Measurements from ENCODE around the gene CYBA.
"Not testable (repeated sequence)": the region's sequence is repeated elsewhere in the genome, so short reads cannot be mapped to it uniquely, and the experiment has no call there.

Gene CYBA

DNA sequence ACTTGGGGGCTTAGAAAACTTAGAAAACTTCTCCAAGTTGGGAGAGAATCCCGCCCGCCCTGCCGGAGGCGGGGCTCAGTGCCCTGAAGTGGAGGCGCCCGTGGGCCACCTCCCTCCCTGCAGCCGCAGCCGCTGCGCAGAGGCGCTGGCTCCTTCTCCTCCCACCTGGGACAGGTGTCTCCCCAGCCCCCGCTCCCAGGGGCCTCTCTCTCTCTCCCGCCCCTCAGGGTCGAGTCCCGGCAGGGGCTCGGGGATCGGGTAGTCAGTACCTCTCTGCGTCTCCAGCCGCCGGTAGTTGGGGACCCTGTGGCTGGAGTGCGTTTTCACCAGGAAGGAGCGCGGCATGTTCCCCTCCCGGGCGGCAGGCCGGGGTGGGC, 35.2 kb upstream of the CYBA start:
- no peak for DNase-seq

GRCh38 chr16:88685156-88686061, 34.6 kb upstream of the CYBA start:
- no peak for DNase-seq

- DNase-seq, result no peak
Observed at GRCh38 chr16:88684569-88685155, 33.8 kb upstream of the CYBA start.

GRCh38 chr16:88681709-88682451, 31.0 kb upstream of the CYBA start:
- DNase-seq, result no peak

DNA sequence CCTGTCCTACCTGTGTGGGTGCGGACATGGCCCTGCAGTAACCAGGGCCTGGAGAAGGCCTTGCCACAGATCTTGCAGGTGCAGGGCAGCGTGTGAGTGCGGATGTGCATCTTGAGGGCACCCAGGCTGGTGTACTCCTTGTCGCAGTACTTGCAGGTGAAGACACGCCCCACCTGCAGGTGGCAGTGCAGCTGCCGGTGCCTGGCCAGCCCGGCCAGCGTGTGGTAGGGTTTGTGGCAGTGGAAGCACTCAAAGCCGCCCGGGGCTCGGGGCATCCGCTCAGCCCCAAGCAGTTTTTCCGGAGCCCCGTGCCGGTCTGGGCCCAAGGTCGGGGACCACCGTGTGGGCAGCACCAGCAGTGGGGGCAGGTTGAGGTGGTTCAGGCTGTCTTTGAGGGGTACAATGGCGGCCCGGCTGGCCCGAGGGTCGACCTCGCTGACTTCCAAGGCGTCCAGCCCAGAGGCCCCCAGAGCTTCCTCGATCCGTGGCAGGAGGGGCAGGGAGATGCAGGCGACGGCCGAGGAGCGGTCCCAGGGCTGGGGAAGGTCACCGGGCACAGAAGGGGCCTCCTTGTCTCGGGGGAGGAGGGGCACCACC, 30.3 kb upstream of the CYBA start:
- no peak for DNase-seq

DNA sequence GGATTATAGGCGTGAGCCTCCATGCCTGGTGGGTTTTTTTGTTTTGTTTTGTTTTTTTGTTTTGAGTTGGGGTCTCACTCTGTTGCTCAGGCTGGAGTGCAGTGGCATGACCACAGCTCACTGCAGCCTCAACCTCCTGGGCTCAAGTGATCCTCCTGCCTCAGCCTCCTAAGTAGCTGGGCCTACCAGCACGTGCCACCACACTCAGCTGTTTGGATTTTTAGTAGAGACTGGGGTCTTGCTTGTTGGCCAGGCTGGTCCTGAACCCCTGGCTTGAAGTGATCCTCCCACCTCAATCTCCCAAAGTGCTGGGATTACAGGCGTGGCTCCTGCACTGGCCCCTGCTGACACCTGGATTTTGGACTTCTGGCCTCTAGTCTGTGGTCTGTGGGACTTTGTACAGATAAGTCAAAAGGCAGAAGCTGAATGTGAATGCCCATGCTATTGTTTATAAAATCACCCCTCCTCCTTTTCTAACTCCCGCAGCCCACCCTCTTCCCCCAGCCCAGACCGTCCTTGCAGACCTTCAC, 29.8 kb upstream of the CYBA start:
- DNase-seq, result no peak

DNA sequence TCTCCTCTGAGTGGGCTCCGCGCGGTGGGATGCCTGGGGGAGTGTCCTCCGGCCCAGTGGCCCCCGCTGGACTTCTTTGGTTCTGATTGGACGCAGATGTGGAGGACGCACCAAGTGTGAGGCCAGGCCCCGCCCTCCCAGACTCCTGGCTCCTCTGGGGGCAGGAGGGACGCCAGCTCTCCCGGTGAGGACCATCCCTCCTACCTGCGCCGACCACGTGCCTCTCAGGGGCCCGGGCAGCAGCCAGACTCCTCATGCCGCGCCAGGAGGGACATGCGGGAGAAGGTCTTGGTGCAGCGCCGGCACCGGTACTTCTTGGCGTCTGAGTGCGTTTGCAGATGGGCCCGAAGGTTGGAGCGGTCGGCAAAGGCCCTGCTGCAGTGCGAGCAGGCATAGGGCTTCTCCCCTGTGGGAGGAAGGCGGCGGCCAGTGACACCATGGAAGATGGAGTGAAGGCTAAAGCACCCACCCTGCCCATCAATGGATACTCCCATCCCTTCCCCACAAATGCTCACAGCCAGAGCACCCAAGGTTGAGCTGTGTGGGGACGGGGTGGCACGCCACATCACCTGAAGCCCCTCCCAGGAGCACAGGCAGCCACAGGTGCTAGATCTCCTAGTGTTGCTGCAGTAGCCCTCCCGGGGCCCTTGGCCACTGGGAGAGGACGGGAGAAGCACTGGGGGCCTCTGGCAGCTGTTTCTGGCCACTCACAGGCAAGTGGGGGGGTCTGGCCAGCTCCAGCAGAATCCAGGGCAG, 27.5 kb upstream of the CYBA start:
- DNase-seq, result no peak

- DNase-seq, result no peak
Observed at GRCh38 chr16:88677721-88678120, 26.9 kb upstream of the CYBA start.

DNA sequence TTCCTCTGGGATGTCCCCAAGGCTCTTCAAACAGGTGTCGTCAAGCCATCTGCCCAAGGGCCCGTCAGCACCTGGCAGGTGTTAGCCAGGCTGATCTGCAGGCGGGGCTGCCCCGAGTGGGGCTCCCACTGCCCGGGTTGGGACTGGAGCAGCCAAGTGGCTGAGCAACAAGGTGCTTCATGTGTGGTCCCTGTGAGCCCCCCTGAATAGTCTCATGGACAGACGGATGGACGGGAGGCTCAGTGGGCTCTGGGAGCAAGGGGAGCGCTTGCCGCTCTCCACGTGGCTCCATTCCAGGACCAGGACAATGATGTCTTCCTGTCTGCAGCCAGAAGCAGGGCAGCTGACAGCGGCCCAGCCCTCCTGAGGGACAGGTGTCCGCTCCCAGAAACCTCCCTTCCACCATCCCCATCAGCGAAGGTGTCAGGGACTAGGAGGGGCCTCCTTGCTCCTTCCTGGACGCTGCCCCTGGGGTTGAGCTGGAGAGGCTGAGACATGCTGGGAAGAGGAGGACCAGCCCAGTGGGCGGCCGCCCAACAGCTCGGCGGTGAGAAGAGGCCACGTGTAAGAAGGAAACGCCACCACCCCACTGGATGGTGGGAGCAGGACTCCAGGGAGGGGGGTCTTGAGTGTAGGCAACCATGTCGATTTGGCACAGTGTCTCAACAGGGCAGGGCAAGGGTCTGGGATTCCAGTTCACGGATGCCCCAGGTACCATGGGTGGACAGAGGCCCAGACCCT, 25.8 kb upstream of the CYBA start:
- DNase-seq, result no peak

- no peak for DNase-seq
Observed at GRCh38 chr16:88673716-88674379, 23.0 kb upstream of the CYBA start.

DNA sequence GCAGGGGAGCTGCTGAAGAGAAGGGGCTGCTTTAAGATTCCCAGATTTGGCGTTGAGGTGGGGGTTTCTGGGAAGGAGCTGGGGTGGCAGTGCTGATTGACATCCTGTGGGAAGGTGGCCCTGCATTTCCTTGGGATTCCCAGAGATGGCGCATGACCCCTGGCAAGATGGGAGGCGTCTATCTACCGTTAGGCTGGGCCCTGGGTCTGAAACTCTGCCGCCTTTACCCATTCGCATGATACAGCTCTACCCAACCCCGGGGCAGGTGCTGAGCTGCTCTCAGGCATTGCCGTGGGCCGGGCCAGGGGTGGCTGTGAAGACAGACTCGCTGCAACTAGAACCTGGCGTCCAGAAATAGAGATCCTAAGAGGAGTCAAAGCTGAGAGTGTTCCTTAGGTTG, 21.9 kb upstream of the CYBA start:
- DNase-seq, result no peak

DNA sequence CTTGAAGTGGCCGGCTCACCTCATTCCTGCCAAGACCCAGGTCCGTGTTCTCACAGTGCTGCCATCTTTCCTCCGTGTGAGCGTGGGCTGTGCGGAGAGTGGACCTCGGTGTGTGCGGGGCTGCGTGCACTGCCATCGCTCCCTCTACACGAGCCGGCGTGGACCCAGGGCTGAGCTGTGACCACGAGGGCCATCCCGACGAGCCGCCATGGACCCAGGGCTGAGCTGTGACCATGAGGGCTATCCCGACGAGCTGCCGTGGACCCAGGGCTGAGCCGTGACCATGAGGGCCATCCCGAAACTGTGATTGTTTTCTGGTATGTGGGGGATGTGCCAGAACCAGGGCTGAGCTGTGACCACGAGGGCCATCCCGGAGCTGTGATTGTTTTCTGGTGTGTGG, 21.0 kb upstream of the CYBA start:
- DNase-seq, result no peak

DNA sequence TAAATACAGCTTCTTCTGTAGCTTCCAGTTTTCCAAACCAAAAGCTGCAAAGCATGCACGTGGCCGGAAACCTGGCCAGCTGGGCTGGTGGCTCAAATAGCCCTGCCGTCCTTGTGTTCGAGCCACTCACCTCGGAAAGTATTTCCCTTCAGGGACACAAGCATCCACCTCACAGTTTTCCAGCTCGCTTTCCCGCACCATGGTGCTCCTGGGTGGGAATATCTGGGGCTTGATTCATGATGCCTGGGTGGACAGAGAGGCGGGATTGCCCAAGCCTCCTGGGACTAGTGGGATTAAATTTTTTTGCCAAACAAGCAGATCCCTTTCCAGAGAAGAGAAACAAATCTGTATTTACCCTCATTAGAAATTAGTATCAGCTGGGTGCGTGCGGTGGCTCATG, 19.1 kb upstream of the CYBA start:
- no peak for DNase-seq

DNA sequence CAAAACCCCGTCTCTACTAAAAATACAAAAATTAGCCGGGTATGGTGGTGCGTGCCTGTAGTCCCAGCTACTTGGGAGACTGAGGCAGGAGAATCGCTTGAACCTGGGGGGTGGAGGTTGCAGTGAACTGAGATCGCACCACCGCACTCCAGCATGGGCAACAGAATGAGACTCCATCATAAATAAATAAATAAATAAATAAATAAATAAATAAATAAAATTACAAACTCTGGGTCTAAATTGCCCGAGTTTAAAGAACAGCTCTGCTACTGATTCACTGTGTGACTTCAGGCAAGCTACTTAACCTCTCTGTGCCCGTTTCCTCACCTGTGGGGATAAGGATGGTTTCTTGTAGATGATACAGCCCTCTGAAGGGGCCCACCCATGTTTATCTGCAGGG, 18.6 kb upstream of the CYBA start:
- DNase-seq, result not testable (repeated sequence)

DNA sequence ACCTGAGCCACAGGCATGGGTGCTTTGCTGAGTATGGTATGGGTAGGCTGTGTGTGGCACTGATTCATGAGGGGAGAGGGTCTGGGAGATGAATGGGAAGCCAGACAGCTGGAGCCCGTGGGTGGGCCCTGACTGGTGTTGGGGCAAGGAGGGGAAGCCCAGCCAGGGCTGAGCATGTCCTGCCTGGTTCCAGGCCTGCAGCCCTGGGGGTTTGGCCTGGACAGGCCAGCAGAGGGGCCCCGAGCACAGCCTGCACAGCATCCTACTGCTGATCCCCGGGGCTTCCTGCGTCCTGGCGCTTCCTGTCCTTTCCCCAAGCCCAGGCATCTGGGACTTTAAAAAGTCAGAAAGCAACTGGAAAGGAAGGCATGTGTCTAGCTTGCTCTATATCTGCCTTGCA, 16.6 kb upstream of the CYBA start:
- DNase-seq, result no peak

DNA sequence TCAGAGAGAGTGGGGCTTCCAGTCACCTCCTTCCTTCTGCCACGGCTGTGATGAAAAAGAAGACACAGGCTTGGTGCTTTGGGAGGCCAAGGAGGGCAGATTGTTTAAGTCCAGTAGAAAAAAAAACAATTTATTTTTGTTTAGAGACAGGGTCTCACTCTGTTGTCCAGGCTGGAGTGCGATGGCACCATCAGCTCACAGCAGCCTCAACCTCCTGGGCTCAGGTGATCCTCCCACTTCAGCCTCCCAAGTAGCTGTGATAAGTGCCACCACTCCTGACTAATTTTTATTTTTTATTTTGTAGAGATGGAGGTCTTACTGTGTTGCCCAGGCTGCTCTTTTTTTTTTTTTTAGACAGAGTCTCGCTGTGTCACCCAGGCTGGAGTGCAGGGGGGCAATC, 14.7 kb upstream of the CYBA start:
- no peak for DNase-seq

DNA sequence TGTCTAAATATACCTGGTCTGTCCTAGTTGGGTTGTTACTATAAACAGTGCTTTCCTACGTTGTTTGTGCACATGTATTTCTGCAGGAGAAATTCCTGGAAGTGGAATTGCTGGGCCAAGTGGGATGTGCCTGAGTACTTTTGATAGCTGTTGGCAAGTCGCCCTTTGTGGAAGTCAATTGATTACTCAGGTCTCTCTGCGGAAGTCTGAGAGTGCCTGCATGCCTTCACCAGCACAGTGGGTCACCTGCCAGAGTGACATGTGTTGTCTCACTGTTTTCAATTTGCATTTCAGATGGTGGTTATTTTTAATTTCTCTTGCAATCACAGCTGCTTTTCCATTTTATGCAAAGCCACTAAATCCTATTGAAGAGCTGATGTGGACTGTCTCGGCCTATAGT, 14.3 kb upstream of the CYBA start:
- no peak for DNase-seq

DNA sequence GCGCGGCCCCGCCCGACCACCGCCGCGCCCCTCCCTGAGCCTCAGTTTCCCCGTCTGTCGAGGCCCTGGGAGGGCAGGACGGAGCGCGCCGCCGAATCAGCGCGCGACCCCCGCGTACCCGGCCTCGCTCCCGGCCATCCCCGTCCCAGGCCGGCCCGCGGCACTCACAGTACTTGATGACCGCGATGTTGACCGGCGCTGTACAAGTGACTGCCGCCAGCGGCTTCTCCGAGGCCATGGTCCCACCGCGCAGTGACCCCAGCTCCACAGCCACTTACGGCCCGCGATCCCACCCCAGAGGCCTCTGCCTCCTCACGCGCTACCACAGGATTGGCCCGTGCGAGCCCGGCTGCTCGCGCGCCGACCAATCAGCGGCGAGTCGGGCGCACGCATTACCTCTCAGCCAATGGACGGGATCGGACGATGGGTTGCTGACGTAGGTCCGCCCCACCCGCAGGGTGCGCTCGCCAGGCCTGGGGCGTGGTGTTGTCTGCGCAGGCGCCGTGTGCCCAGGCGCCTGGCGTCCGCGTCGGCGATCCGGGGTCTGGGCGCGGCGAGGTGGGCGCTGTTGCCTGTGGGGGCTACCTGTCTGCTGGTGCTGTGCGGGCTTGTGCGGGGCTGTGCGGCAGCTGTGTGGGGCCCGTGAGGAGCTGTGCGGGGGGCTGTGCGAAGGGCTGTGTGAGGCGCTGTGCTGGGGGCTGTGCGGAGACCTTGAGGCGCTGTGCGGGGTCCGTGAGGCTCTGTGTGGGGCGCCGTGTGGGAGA, 12.2 kb upstream of the CYBA start, which contains the start of gene MVD:
TSS of gene MVD (minus strand) at position 249 of the 764 bp plus-strand sequence. CDS start at position 238, 11 bp downstream.
- DNase-seq, result peak; percentile 89

- no peak for DNase-seq
Observed at GRCh38 chr16:88662222-88662842, 11.5 kb upstream of the CYBA start.

DNA sequence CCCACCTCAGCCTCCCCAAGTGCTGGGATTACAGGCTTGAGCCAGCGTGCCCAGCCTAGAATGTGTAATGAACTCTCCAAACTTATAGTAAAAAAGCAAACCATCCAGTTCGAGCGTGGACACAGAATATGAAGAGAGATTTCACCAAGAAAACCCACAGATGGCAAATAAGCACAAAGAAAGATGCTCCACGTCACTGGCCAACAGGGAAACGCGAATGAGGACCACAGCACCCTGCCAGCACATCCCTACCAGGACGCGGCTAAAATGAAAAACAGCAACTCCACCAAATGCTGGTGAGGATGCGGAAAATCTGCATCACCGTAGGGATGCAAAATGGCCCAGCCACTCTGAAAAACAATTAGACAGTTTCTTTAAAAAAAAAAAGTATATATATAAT, 10.6 kb upstream of the CYBA start:
- DNase-seq, result no peak

Data from NCI-H2227 treated with DMSO at 0.1 percent for 48 hours (cell line).